GM23338 (cell line): ENCODE measurements around the gene GBP6.

Experiments used
- CREB1 ChIP-seq: fragments of 250-450 bp; sonication (Bioruptor Pico); IDR thresholded peaks from 2 replicates; pipeline ENCODE4 v1.5.0; 2020; ENCODE audit warnings: low read depth, mild to moderate bottlenecking, moderate library complexity
- ETS1 ChIP-seq: IDR thresholded peaks from 2 replicates; pipeline ENCODE4 v1.6.1; 2016; ENCODE audit warnings: antibody characterized with exemption
- EZH2 ChIP-seq: fragments of 200-600 bp; sonication (generic); IDR thresholded peaks from one replicate; pipeline ENCODE4 v1.8.0; 2017; ENCODE audit warnings: antibody characterized with exemption, mild to moderate bottlenecking, low read depth; ENCODE audit not compliant: unreplicated experiment
- EZH2phosphoT487 ChIP-seq: fragments of 200-600 bp; sonication (generic); IDR thresholded peaks from one replicate; pipeline ENCODE4 v1.8.1; 2018; ENCODE audit warnings: antibody characterized with exemption; ENCODE audit not compliant: unreplicated experiment
- JUNB ChIP-seq: IDR thresholded peaks from one replicate; pipeline ENCODE4 v1.6.1; 2016; ENCODE audit warnings: antibody characterized with exemption; ENCODE audit not compliant: unreplicated experiment
- NANOG ChIP-seq: IDR thresholded peaks from 2 replicates; pipeline ENCODE4 v1.6.1; 2016; ENCODE audit warnings: antibody characterized with exemption, borderline replicate concordance
- POLR2AphosphoS5 ChIP-seq: IDR thresholded peaks from 2 replicates; pipeline ENCODE4 v1.6.1; 2016; ENCODE audit warnings: antibody characterized with exemption, low read depth
- REST ChIP-seq: IDR thresholded peaks from one replicate; pipeline ENCODE4 v1.6.1; 2018; ENCODE audit warnings: antibody characterized with exemption; ENCODE audit not compliant: unreplicated experiment
- STAT1 ChIP-seq: IDR thresholded peaks from one replicate; pipeline ENCODE4 v1.6.1; 2016; ENCODE audit warnings: antibody characterized with exemption; ENCODE audit not compliant: unreplicated experiment
- ZNF114 ChIP-seq: fragments of 250-450 bp; sonication (Bioruptor Pico); IDR thresholded peaks from 2 replicates; pipeline ENCODE4 v1.5.0; 2020; ENCODE audit warnings: mild to moderate bottlenecking, moderate library complexity
- ZNF331 ChIP-seq: fragments of 250-450 bp; sonication (Bioruptor Pico); IDR thresholded peaks from 2 replicates; pipeline ENCODE4 v1.5.0; 2020; ENCODE audit warnings: low read depth, mild to moderate bottlenecking, moderate library complexity
- TF ChIP-seq, protein P1 (sequence below), 2 experiments: fragments of 200-600 bp in 1 of 2; sonication (generic) in 1 of 2; conservative IDR thresholded peaks; 2 replicates each; pipeline versions ENCODE4 v1.5.1 to v1.6.1; 2016 to 2017; ENCODE audit warnings: antibody characterized with exemption in 2 of 2, low read depth in 2 of 2, mild to moderate bottlenecking in 2 of 2, moderate library complexity in 1 of 2

DNA sequence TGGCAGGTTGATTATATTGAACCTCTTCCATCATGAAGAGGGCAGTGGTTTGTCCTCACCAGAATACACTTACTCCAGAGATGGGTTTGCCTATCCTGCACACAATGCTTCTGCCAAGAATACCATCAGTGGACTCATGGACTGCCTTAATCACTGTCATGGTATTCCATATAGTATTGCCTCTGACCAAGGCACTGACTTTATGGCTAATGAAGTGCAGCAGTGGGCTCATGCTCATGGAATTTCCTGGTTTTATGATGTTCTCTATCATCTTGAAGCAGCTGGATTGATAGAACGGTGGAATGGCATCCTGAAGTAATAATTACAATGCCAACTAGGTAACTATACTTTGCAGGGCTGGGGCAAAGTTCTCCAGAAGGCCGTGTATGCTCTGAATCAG is 16.6 kb upstream of the GBP6 start:
- TF ChIP-seq, protein P1, sequence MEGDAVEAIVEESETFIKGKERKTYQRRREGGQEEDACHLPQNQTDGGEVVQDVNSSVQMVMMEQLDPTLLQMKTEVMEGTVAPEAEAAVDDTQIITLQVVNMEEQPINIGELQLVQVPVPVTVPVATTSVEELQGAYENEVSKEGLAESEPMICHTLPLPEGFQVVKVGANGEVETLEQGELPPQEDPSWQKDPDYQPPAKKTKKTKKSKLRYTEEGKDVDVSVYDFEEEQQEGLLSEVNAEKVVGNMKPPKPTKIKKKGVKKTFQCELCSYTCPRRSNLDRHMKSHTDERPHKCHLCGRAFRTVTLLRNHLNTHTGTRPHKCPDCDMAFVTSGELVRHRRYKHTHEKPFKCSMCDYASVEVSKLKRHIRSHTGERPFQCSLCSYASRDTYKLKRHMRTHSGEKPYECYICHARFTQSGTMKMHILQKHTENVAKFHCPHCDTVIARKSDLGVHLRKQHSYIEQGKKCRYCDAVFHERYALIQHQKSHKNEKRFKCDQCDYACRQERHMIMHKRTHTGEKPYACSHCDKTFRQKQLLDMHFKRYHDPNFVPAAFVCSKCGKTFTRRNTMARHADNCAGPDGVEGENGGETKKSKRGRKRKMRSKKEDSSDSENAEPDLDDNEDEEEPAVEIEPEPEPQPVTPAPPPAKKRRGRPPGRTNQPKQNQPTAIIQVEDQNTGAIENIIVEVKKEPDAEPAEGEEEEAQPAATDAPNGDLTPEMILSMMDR (conservative IDR thresholded peaks at IDR 0.05; ENCODE audit: low read depth in 2 of 2) = no peak
- TF ChIP-seq EZH2 (no peak), POLR2AphosphoS5 (no peak), REST (no peak), CREB1 (CRISPR knock-in tag) (no peak), EZH2phosphoT487 (no peak), ZNF331 (CRISPR knock-in tag) (no peak), ETS1 (no peak), NANOG (no peak), STAT1 (no peak), JUNB (no peak), ZNF114 (no peak)
